KOPT-K1 (cell line): Measurements from ENCODE around the gene RARG.

Experiments
- H3K27ac ChIP-seq: fragments of 200-600 bp; sonication (generic); 2 replicates; pipeline ENCODE4 v1.5.1; 2016; ENCODE audit warnings: antibody characterized with exemption, mild to moderate bottlenecking, low read depth, low read length; ENCODE audit not compliant: poor library complexity, severe bottlenecking
- H3K36me3 ChIP-seq: fragments of 200-600 bp; sonication (generic); 2 replicates; pipeline ENCODE4 v1.5.1; 2017; ENCODE audit warnings: antibody characterized with exemption, mild to moderate bottlenecking, low read length, moderate library complexity; ENCODE audit not compliant: insufficient read depth
- H3K9me3 ChIP-seq: fragments of 200-600 bp; sonication (generic); 2 replicates; pipeline ENCODE4 v1.5.1; 2017; ENCODE audit warnings: antibody characterized with exemption, low read length, mild to moderate bottlenecking; ENCODE audit not compliant: insufficient read depth, poor library complexity, severe bottlenecking

RARG gene

DNA sequence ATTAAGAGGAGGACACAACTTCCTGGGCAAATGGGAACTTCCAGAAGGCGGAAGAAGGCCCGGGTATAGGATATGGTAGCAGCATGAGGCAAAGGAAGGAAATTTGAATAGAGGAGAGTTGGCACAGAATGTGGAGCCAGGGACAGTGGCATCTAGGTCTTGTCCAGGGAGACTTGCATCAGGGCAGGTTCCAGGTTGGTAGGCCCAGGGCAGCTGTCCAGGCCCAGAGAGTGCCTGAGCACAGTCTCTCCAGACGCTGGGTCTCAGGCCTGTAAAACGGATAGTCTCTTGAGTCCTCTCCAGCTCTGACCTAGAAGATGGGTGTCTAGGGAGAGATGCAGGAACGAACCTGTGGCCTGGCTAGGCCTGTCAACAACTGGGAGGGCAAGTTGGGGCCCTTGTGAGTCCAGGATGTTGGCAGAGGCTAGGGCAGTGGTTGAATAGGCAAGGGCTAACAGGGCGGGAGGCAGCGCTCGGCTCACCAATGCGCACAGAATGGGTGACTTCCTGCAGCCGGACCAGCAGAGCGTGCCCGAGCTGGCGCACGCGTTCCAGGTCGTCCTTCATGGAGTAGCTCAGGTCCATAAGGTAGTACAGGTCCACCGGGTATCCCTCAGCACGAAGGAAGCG is 34.9 kb downstream of the RARG start:
- Histone ChIP-seq H3K36me3 (peaks cover 14% of the 10 kb centered on the region), H3K27ac (no peak overlapping the region), H3K9me3 (no peaks in the 10 kb centered on the region)

DNA sequence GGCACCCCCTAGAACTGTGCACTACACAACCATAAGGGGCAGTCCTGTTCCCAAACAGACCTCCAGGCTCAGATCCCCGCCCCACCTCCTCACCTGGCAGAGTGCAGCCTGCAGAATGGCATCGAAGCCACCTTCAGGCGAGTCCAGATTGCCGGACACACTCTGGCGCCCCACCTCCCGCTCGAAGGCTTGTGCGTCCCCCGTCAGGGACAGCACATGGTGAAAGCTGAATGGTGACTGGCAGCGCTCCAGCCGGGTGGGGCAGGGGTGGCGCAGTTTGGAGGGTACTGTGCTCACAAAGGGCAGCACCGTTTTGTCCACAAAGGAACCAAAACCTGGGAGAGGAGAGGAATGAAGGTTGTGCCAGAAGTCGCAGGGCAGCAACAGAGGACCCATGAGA is 35.5 kb downstream of the RARG start:
- H3K36me3 ChIP-seq = peaks cover 20% of the 10 kb centered on the region
- no peaks in the 10 kb centered on the region for H3K9me3 ChIP-seq

DNA sequence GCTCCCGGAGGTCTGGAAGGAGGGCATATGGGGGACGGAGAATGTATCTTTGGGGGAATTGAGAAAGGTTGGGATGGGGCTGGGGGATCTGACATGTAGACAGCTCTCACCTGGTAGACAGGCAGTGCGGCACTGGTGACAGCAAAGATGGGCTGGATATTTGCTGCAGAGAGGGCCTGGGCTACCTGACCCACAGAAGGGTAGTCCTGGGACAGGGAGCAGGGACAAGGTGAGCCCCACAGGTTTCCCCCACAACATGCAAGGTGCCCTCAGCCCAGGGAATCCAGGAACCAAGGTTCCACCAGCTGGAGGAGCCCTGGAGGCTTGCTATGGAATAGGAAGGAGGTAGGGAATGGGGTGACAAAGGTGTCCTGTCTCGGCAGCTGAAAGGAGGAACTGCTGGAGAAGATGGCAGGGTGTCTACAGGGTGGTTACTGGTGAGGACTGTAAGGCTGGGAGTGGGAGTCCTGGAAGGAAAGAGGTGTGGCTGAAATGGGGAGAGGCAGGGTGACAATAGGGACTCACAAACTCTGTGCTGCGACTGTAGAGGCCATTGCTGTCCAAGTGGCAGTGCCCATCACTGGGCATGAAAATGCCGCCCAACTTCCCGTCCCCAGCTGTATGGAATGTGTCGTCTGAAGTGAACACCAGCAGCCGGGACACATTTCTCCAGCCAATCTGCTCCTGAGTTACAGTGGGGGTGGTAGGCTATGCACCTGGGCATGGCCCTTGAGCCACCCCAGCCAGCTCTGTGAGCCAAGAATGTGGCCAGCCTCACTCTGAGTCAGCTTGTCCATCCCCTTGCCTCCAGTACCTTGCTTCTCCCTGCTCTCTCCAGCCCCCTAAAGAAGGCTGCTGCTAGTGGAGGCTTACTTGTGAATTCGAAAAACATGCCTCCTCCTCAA is 36.2 kb downstream of the RARG start:
- no peak overlapping the region for H3K27ac ChIP-seq
- peaks cover 27% of the 10 kb centered on the region for H3K36me3 ChIP-seq
- no peaks in the 10 kb centered on the region for H3K9me3 ChIP-seq

More for the DNA sequence above, 35.5 kb downstream of the RARG start:
- H3K27ac ChIP-seq = no peak overlapping the region

DNA sequence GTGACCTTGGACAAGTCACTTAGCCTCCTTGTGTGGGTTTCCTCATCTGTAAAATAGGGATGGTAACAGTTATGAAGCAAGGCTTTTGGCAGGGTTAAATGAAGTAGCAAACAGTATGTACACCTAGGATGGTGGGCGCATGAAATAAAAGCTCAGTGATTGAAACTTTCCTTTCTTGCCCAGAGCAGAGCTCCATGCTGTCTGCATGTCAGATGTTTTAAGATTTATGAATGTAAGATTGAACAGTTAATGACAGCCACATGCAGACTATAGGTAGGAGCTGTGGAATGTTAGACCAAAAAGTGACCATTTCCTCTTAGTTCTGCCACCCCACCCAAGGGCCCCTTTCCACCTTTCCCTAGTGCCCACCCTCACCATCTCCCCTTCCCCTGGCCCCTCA is 37.0 kb downstream of the RARG start:
- Histone ChIP-seq H3K27ac (no peak overlapping the region), H3K9me3 (no peaks in the 10 kb centered on the region), H3K36me3 (peaks cover 29% of the 10 kb centered on the region)

DNA sequence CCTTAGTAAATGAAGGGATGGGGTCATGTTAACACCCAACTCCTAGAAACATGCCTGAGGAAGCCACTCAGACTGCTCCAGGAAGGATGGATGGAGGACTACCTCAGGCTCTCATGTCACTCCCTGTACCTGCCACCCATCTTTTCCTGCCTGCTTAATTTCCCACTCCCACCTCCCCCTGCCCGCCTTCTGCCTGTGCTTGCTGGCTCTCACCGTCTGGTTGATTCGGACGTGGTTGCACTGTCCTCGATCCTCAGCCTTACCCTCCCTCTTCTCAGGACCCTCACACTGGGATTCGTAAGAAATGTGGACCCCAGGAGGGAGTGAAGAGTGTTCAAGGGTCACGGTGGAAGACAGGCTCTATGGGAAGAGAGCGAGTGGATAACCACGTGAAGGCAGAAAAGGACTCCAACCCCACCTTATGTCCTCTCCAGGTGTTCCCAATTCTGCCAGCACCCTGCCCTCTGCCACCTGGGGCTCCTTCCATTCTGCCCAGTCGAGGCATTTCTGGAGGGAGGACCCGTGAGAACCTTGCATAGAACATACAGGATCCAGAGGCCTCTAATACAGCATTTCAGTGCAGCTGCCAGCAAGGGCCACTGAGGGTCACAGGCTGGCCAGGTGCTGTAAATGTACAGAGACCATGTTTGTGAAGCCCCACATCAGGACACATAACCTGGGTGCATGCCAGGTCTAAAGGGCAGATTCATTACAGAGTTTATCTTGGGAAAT is 37.9 kb downstream of the RARG start:
- Histone ChIP-seq H3K9me3 (no peaks in the 10 kb centered on the region), H3K27ac (no peak overlapping the region), H3K36me3 (peaks cover 33% of the 10 kb centered on the region)

DNA sequence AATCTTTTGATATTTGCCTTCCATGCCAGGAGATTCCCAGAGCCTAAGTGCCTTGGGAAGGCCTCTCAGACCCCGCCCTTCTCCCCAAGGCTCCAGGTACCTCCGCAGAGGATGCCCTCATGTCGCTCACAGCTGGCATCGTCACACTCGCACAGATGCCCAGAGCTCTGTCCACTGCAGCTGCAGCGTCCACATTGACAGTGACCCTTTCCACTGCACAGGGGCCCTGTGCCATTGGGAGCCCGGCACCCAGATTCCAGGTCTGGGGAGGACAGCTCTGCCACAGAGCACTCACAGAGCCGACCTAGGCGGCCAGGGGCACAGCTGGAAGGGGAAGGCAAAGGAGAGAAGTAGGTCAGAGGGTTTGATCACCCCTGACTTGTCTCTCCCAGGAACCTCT is 39.0 kb downstream of the RARG start:
- no peak overlapping the region for H3K27ac ChIP-seq
- peaks cover 44% of the 10 kb centered on the region for H3K36me3 ChIP-seq
- no peaks in the 10 kb centered on the region for H3K9me3 ChIP-seq

DNA sequence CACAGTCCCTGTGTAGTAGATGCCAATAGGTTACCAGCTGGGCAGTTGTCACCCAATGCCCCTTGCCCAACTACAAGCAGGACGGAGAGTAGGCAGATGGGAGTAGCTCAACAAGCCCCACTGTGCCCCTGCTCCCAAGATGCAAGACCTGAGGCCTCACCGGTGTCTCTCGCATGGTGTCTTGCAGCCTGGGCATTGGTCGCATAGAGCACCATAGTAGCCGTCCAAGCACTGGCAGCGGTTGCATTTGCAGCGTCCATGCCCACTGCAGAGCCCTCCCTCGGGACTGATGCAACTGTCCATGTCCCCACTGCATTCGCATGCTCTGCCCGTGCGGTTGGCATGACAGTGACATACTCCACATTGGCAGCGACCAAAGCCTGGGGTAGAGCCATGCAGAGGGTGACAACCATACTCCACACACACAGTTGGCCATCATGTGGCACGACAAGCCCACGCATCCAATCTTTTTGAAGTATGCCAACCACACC is 39.4 kb downstream of the RARG start:
- Histone ChIP-seq H3K9me3 (no peaks in the 10 kb centered on the region), H3K27ac (no peak overlapping the region), H3K36me3 (peaks cover 49% of the 10 kb centered on the region)

DNA sequence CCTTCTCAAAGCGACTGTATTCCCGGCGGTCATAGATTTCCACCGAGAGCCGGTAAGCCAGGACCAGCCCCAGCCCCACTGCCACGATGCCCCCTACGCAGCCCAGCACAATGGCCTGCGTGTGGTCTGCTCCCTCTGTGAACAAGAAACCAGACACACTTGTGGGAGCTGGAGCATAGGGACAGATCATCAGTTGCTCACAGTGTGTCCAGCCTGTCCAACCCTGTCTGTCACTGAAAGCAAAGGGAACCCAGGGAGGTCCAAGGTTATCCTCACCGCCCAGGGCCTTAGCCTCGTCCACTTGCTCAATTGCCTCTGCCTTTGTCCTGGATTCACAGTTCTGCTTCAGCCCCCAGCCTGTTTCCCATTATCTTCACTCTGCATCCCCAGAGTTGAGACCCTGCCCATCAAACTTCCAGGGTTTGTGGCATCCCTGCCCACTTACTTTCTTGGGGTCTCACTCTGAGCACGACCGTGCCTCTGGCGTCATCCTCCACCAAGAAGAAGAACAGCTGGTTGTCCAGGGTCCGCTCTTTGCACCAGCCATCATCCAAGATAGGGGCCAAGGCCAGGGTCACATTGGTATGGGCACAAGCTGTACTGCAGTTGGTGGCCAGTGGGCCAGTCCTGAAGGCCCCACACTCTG is 40.0 kb downstream of the RARG start:
- H3K36me3 ChIP-seq = peaks cover 55% of the 10 kb centered on the region
- H3K27ac ChIP-seq = no peak overlapping the region
- H3K9me3 ChIP-seq = no peaks in the 10 kb centered on the region

DNA sequence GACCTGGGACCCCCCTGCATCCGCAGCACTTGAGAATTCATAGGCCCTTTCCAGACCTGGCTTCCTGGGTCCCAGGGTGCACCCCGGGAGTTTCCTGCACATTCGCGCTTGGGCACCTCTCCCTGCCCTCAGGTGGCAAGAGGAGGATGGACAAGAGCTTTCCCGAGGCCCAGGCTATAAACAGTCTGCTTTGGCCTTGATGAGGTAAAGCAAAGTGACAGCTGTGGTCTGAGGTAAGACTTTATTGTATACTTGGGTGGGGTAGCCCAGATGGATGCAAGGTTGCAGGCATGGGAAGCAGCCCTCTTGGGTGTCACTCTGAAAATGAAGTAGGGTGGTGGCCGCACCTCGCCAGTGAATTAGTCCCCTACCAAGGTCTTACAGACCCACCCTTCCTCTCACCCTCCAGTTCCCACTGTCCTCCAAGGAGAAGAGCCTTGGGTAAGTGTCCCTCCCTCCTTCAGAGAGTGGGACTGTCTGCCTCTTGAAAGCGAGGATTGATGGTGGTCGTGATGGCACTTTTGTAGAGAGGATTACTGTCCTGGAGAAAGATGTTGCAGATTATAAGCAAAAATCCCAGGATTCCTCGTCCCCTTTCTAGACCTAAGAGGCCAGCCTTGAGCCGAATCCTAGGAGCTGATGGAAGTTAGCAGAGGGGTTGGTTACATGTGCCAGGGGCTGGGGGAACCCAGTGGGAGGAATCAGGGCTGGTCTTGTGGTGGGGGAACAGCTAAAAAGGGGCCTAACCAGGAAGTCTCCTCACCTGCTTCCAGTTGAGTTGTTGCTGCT is 40.7 kb downstream of the RARG start:
- Histone ChIP-seq H3K36me3 (peaks cover 62% of the 10 kb centered on the region), H3K27ac (no peak overlapping the region), H3K9me3 (no peaks in the 10 kb centered on the region)

DNA sequence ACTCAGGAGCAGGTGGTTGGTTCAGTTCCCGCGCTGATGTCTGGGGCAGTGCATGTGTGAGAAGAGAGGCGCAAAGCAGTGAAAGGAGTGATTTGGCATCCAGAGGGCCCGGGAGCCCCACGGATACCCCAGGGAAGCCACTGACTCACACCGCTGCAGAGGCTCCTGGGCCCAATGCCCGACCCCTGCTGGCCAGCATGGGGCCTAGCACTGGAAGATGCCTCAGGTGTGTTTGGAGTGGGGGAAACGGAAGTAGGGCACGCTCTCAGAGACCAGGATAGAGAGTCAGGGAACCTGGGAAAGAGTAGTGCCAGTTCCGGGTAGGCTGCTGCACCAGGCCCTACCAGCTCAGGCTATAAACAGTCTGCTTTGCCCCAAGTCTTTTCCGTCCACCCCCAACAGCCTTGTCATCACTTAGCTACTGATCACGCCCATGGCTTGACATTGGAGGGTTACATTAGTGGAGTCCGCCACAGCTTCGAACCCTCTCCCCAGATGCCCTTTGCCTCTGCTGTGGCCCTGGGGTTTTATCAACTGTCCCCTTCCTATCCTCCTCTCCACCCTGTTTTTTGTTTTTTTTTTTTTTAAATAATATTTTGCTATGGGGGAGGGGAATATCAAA is 41.8 kb downstream of the RARG start:
- Histone ChIP-seq H3K9me3 (no peaks in the 10 kb centered on the region), H3K27ac (no peak overlapping the region), H3K36me3 (peaks cover 72% of the 10 kb centered on the region)

DNA sequence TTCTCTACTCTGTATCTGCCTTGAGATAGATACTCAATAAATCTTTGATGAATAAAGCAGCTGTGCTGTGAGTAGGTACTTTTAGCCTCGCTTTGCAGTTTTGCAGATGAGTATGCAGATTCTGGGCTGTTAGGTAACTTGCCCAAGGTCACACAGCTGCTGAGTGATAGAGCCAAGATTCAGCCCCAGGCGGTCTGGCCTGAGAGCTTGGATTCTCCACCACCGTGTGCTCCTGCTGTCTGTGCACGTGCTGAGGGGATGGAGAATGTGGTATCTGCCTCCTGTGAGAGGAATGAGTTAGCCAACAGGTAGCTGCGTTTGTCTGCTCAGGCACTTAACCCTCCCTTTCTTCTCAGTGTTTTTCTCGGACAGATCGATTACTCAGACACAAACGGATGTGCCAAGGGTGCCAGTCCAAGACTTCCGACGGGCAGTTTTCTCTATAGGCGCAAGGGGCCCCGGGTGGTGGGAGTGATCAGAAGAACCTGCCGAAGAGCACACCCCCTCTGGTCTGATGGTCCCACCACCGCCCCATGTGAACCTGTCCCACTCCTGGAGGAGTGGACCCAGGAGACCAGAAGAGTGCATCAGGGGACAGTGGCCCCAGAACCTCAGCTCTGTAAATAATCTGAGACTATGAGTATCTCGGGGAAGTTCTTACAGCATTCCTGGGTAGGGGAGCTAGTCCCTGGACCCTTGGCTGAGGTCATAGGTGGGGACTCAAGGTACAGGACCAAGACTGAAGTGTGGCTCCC is 44.7 kb downstream of the RARG start:
- Histone ChIP-seq H3K9me3 (no peaks in the 10 kb centered on the region), H3K36me3 (peaks cover 90% of the 10 kb centered on the region), H3K27ac (no peak overlapping the region)

DNA sequence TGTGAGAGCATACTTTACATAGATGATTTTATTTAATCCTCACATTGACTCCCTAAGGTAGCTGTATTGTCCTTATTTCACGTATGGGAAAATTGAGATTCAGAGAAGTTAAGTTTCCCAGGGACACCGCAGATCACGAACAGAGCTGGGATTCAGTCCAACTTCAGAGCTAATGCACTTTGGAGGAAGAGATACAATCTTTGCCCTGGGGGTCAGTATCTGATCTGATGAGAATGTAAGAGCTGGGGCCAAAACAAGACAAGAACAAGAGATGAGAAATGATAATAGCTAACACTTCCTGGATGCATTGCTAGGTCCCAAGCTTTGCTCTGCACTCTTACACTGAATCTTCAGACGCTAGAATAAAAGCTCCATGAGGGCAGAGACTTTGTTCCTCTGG is 45.3 kb downstream of the RARG start:
- Histone ChIP-seq H3K27ac (no peak overlapping the region), H3K36me3 (peaks cover 90% of the 10 kb centered on the region), H3K9me3 (no peaks in the 10 kb centered on the region)

DNA sequence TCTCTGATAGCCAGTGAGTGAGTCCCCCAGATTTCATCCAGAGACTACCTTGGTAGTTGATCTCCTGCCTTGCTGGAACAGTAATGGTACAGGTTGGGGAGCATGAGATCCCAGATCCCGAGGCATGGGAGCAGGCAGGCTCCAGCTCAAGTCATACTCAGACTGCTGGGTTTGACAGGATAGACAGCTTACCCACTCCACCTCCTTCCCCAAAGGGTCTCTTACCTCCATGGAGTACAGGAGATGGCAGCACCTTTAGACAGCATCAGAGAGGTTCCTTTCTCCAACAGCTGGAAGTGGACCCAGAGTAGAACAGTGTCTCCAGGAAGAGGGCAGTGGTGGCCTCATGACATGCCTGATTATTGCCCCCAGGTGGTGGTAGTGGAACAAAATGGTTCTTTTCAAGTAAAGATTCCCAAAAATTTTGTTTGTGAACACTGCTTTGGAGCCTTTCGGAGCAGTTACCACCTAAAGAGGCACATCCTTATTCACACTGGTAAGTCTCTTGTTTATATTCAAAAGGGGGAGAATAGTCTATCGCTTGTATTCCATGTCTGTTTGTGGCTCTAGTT is 46.3 kb downstream of the RARG start:
- H3K27ac ChIP-seq = no peak overlapping the region
- H3K9me3 ChIP-seq = no peaks in the 10 kb centered on the region
- H3K36me3 ChIP-seq = peaks cover 81% of the 10 kb centered on the region
